HCT116 (cell line): ENCODE results near the gene DBX1.
"Not testable (repeated sequence)": the region's sequence is repeated elsewhere in the genome, so short reads cannot be mapped to it uniquely, and the experiment has no call there.

Experiments used
- CBX3 ChIP-seq: IDR thresholded peaks from 2 replicates; pipeline ENCODE4 v1.6.1; 2012; ENCODE audit warnings: low read depth
- CEBPB ChIP-seq: IDR thresholded peaks from 2 replicates; pipeline ENCODE4 v1.6.1; 2012; ENCODE audit warnings: low read depth
- CTCF ChIP-seq, 3 experiments: fragments of 200-600 bp in 1 of 3; sonication (generic) in 1 of 3; IDR thresholded peaks in 2 of 3; conservative IDR thresholded peaks in 1 of 3; 2 replicates each; pipeline ENCODE4 v1.5.1; 2012 to 2017; ENCODE audit warnings: low read depth in 2 of 3, low read length in 2 of 3, antibody characterized with exemption in 1 of 3, borderline replicate concordance in 1 of 3, control low read depth in 1 of 3, mild to moderate bottlenecking in 1 of 3, mixed read lengths in 1 of 3, mixed run types in 1 of 3, moderate library complexity in 1 of 3; ENCODE audit not compliant: insufficient read depth in 1 of 3
- EZH2 ChIP-seq: fragments of 200-600 bp; sonication (generic); IDR thresholded peaks from 2 replicates; pipeline ENCODE4 v1.6.1; 2017; ENCODE audit warnings: antibody characterized with exemption, mixed run types
- EZH2phosphoT487 ChIP-seq: fragments of 200-600 bp; IDR thresholded peaks from 2 replicates; pipeline ENCODE4 v1.6.1; 2018; ENCODE audit warnings: antibody characterized with exemption, borderline replicate concordance
- MAX ChIP-seq: IDR thresholded peaks from 2 replicates; pipeline ENCODE4 v1.6.1; 2012
- POLR2A ChIP-seq: IDR thresholded peaks from 2 replicates; pipeline ENCODE4 v1.7.0; 2011; ENCODE audit warnings: borderline replicate concordance; ENCODE audit not compliant: insufficient read depth, insufficient read length; ENCODE audit errors: extremely low read depth
- POLR2AphosphoS5 ChIP-seq: IDR thresholded peaks from 2 replicates; pipeline ENCODE4 v1.6.1; 2011; ENCODE audit warnings: mild to moderate bottlenecking, low read depth, low read length, moderate library complexity
- REST ChIP-seq: IDR thresholded peaks from 2 replicates; pipeline ENCODE4 v1.6.1; 2012; ENCODE audit warnings: low read depth
- ZNF274 ChIP-seq: fragments of 200-500 bp; sonication (Bioruptor generic); IDR thresholded peaks from 2 replicates; pipeline ENCODE4 v1.6.1; 2014; ENCODE audit warnings: mild to moderate bottlenecking, low read depth, low read length, inconsistent platforms

GRCh38 chr11:20200331-20200955 lies 40.2 kb upstream of the DBX1 start:
- TF ChIP-seq POLR2AphosphoS5; MAX; CTCF (IDR thresholded peaks at IDR 0.05 in 2 of 3, conservative IDR thresholded peaks at IDR 0.05 in 1 of 3; ENCODE audit: borderline replicate concordance in 1 of 3, insufficient read depth in 1 of 3, low read depth in 2 of 3, low read length in 2 of 3); ZNF274; CBX3; REST; POLR2A; EZH2phosphoT487; CEBPB; EZH2: not testable (repeated sequence)
